ENCODE data around the gene IL36A. TPM values are rescaled to one million over a fixed set of nuclear protein-coding genes. Genes with fewer than 3 reads are reported as not detected.

Gene IL36A
- total RNA-seq, 4 donors from 2014 or later, result not detected

- TF ChIP-seq POLR2A (IDR thresholded peaks at IDR 0.05) (no peak), CTCF (IDR thresholded peaks at IDR 0.05) (no peak)
These were observed 22.4 kb downstream of the IL36A start for GRCh38 chr2:113027691-113028090.

GRCh38 chr2:113028112-113028511 lies 22.9 kb downstream of the IL36A start:
- TF ChIP-seq CTCF (IDR thresholded peaks at IDR 0.05) (no peak), POLR2A (IDR thresholded peaks at IDR 0.05) (no peak)
- H3K9me3 ChIP-seq, result no peaks in the 10 kb centered on the region
- no peak for DNase-seq
- H3K4me3 ChIP-seq, result no peak overlapping the region
- no peaks in the 10 kb centered on the region for H3K36me3 ChIP-seq
- H3K27me3 ChIP-seq, result no peaks in the 10 kb centered on the region
- H3K27ac ChIP-seq, result no peak overlapping the region
- intact Hi-C loops (cut with DNase I; ENCODE audit: low total_unique reads), result no loop called here
- H3K4me1 ChIP-seq, result no peaks in the 10 kb centered on the region

More at GRCh38 chr2:113027691-113028090, 22.4 kb downstream of the IL36A start:
- Histone ChIP-seq H3K36me3 (no peaks in the 10 kb centered on the region), H3K4me1 (no peaks in the 10 kb centered on the region), H3K9me3 (no peaks in the 10 kb centered on the region), H3K27me3 (no peaks in the 10 kb centered on the region), H3K27ac (no peak overlapping the region), H3K4me3 (no peak overlapping the region)
- no peak for DNase-seq
- intact Hi-C loops (cut with DNase I; ENCODE audit: low total_unique reads), result no loop called here

- DNase-seq, result no peak
- intact Hi-C loops (cut with DNase I; ENCODE audit: low total_unique reads), result no loop called here
- no peak overlapping the region for H3K4me3 ChIP-seq
- no peak for TF ChIP-seq CTCF (IDR thresholded peaks at IDR 0.05)
- TF ChIP-seq POLR2A (IDR thresholded peaks at IDR 0.05), result no peak
- H3K4me1 ChIP-seq, result no peaks in the 10 kb centered on the region
- H3K27ac ChIP-seq, result no peak overlapping the region
- H3K27me3 ChIP-seq, result no peaks in the 10 kb centered on the region
- no peaks in the 10 kb centered on the region for H3K36me3 ChIP-seq
- no peaks in the 10 kb centered on the region for H3K9me3 ChIP-seq
These were observed 27.5 kb downstream of the IL36A start for GRCh38 chr2:113032737-113033136.

- intact Hi-C loops (cut with DNase I; ENCODE audit: low total_unique reads), result no loop called here
- H3K27me3 ChIP-seq, result no peaks in the 10 kb centered on the region
- H3K4me1 ChIP-seq, result no peaks in the 10 kb centered on the region
- no peaks in the 10 kb centered on the region for H3K36me3 ChIP-seq
- H3K9me3 ChIP-seq, result no peaks in the 10 kb centered on the region
- no peak for TF ChIP-seq POLR2A (IDR thresholded peaks at IDR 0.05)
- no peak for TF ChIP-seq CTCF (IDR thresholded peaks at IDR 0.05)
- DNase-seq, result no peak
- H3K27ac ChIP-seq, result no peak overlapping the region
- H3K4me3 ChIP-seq, result no peak overlapping the region
These were observed 28.8 kb downstream of the IL36A start for GRCh38 chr2:113034016-113034415.

GRCh38 chr2:113036763-113037162 lies 31.5 kb downstream of the IL36A start:
- H3K9me3 ChIP-seq, result no peaks in the 10 kb centered on the region
- no peaks in the 10 kb centered on the region for H3K27me3 ChIP-seq
- intact Hi-C loops (cut with DNase I; ENCODE audit: low total_unique reads), result no loop called here
- TF ChIP-seq CTCF (IDR thresholded peaks at IDR 0.05) (no peak), POLR2A (IDR thresholded peaks at IDR 0.05) (no peak)
- no peak overlapping the region for H3K4me3 ChIP-seq
- no peak for DNase-seq
- H3K36me3 ChIP-seq, result no peaks in the 10 kb centered on the region
- no peak overlapping the region for H3K27ac ChIP-seq
- H3K4me1 ChIP-seq, result no peaks in the 10 kb centered on the region
